Astrocyte (in vitro differentiated cells and primary cell): ENCODE results near the gene DDIAS.

Source experiments
- CTCF ChIP-seq: IDR thresholded peaks from 2 replicates; pipeline ENCODE4 v1.5.1; 2011; ENCODE audit warnings: low read depth, mild to moderate bottlenecking, inconsistent platforms, low read length, moderate library complexity; ENCODE audit not compliant: insufficient read depth
- EZH2 ChIP-seq: IDR thresholded peaks from 2 replicates; pipeline ENCODE4 v1.6.1; 2012; ENCODE audit warnings: mild to moderate bottlenecking, low read length, inconsistent platforms; ENCODE audit not compliant: insufficient read depth

GRCh38 chr11:82974135-82974534 is 72.6 kb downstream of the DDIAS start:
- no peak for TF ChIP-seq CTCF
- TF ChIP-seq EZH2: no peak
